DND-41 (cell line): ENCODE data around the gene PTPN1.

Experiments
- CTCF ChIP-seq: IDR thresholded peaks from 2 replicates; pipeline ENCODE4 v1.5.1; 2012; ENCODE audit warnings: borderline replicate concordance, low read length, moderate library complexity, mild to moderate bottlenecking; ENCODE audit not compliant: poor library complexity, severe bottlenecking; ENCODE audit errors: extremely low read depth
- EZH2 ChIP-seq: IDR thresholded peaks from 3 replicates; pipeline ENCODE4 v1.6.1; 2012; ENCODE audit warnings: borderline replicate concordance, low read depth, mild to moderate bottlenecking, moderate library complexity, low read length, inconsistent platforms; ENCODE audit not compliant: severe bottlenecking

- TF ChIP-seq CTCF (no peak), EZH2 (no peak)
Measured at GRCh38 chr20:50615407-50615806, 105.2 kb downstream of the PTPN1 start.
